ENCODE measurements around the gene TBC1D2. TPM values are rescaled to one million over a fixed set of nuclear protein-coding genes. Genes with fewer than 3 reads are reported as not detected.

The TBC1D2 gene
- total RNA-seq, 3 donors from 2014 or later (not counting 1 experiment from before 2014, with no cell fraction given), result 5.0 to 8.9 (median 7.0) TPM

DNA sequence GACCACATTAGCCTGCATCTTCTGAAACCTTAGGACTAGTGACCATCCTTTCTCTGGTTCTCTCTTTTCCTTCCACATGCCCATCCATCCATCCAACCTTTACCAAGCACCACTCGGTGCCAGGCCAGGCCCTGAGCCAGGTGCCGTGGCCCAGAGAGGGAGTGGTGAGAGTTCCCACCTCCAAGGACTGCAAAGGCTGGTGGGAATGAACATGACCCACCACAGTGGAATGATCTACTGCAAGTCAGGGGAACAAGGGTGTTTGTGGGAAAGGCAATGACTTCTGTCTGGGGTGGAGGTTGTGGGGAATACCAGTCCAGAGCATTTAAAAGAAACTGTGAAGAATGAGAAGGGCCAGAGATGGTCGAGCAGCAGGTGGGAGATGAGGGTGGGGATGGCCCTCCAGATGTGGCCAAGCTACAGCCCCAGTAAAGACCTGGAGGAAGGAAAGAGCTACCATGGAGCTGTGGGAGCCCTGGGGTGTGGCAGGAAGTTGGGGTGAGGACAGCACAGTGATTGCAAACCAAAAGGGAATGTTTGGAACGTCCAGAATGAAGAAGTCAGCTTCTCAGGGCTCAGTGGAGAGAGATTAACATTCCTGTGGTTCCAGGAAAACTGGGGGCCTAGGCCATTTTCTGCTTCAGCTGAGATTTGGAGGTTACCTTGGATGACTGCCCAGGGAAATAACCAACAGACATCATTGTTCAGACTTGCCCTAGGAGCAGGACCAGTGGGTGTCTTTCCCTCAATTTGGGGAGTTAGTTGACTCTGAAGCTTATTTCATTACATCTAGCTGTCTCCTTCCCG is 32.4 kb downstream of the TBC1D2 start:
- Mint-ChIP-seq H3K4me1 (peaks cover 0 to 6% of the 10 kb centered on the region in 2 donors), H3K36me3 (no peaks in the 10 kb centered on the region), H3K27me3 (ENCODE audit: low read depth in 2 of 2) (no peaks in the 10 kb centered on the region), H3K9me3 (no peaks in the 10 kb centered on the region), H3K27ac (peak overlapping the region in 1 of 2 donors; percentile 29), H3K4me3 (no peak overlapping the region)
- no peak for TF ChIP-seq CTCF (IDR thresholded peaks at IDR 0.05)
- H3K36me3 ChIP-seq (ENCODE audit: control insufficient read depth, insufficient read depth, low read length), result peaks cover 23% of the 10 kb centered on the region
- no peak overlapping the region for H3K27ac ChIP-seq (ENCODE audit: low read length)
- no peaks in the 10 kb centered on the region for H3K9me3 ChIP-seq (ENCODE audit: control insufficient read depth, insufficient read depth, low read length)
- intact Hi-C loops (cut with micrococcal nuclease), result no loop called here
- no peak for ATAC-seq
- no peaks in the 10 kb centered on the region for H3K27me3 ChIP-seq (ENCODE audit: control insufficient read depth, insufficient read depth, low read length)
- no peak overlapping the region for H3K4me3 ChIP-seq (ENCODE audit: low read length)
- WGBS (ENCODE audit: insufficient coverage), result 73% methylated on average over 5 of the region's 5 CpGs
- no peaks in the 10 kb centered on the region for H3K4me1 ChIP-seq (ENCODE audit: control insufficient read depth, insufficient read depth, low read length)
- no peak for DNase-seq

- no peak overlapping the region for H3K4me3 ChIP-seq (ENCODE audit: low read length)
- Mint-ChIP-seq H3K27ac (no peak overlapping the region), H3K4me3 (no peak overlapping the region), H3K4me1 (peaks cover 0 to 6% of the 10 kb centered on the region in 2 donors), H3K27me3 (ENCODE audit: low read depth in 2 of 2) (no peaks in the 10 kb centered on the region), H3K36me3 (no peaks in the 10 kb centered on the region), H3K9me3 (no peaks in the 10 kb centered on the region)
- 97% methylated on average over 21 of the region's 21 CpGs for WGBS (ENCODE audit: insufficient coverage)
- intact Hi-C loops (cut with micrococcal nuclease), result no loop called here
- H3K9me3 ChIP-seq (ENCODE audit: control insufficient read depth, insufficient read depth, low read length), result no peaks in the 10 kb centered on the region
- no peak for TF ChIP-seq CTCF (IDR thresholded peaks at IDR 0.05)
- no peaks in the 10 kb centered on the region for H3K4me1 ChIP-seq (ENCODE audit: control insufficient read depth, insufficient read depth, low read length)
- H3K27me3 ChIP-seq (ENCODE audit: control insufficient read depth, insufficient read depth, low read length), result no peaks in the 10 kb centered on the region
- no peak overlapping the region for H3K27ac ChIP-seq (ENCODE audit: low read length)
- ATAC-seq, result no peak
- peaks cover 19% of the 10 kb centered on the region for H3K36me3 ChIP-seq (ENCODE audit: control insufficient read depth, insufficient read depth, low read length)
- no peak for DNase-seq
These were observed 34.5 kb downstream of the TBC1D2 start for GRCh38 chr9:98220911-98221310.

DNA sequence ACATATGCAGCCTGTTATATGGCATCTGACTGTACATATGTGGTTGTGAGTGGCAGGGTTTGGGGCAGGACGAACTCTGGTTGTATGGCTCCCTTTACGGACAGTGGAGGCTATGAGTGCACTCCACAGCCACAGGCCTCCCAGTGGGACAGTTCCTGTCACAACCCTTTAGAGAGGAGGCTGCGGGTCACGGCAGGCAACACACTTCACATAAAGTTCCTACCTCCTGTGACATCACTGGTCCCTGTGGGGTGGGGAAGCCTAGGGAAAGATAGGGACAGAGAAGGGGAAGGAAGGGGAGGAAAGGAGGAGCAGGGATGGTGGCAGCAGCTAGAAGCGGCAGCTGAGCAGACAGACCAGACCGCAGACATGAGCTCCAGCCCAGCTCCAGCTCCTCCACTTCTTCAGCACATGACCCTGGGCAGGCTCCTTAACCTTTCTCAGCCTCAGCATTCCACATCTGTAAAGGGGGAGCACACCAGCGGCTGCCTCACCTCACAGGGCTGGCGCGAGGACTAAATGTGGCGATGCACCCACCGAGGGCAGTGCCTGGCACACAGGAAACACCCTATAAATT is 35.6 kb downstream of the TBC1D2 start:
- no peak overlapping the region for H3K27ac ChIP-seq (ENCODE audit: low read length)
- no peak overlapping the region for H3K27ac Mint-ChIP-seq
- no peaks in the 10 kb centered on the region for H3K36me3 Mint-ChIP-seq

More for the DNA sequence above, 35.6 kb downstream of the TBC1D2 start:
- WGBS (ENCODE audit: insufficient coverage), result 92% methylated on average over 9 of the region's 11 CpGs
- Histone ChIP-seq H3K4me3 (ENCODE audit: low read length) (no peak overlapping the region), H3K36me3 (ENCODE audit: control insufficient read depth, insufficient read depth, low read length) (peaks cover 14% of the 10 kb centered on the region), H3K27me3 (ENCODE audit: control insufficient read depth, insufficient read depth, low read length) (no peaks in the 10 kb centered on the region), H3K4me1 (ENCODE audit: control insufficient read depth, insufficient read depth, low read length) (no peaks in the 10 kb centered on the region), H3K9me3 (ENCODE audit: control insufficient read depth, insufficient read depth, low read length) (no peaks in the 10 kb centered on the region)
- no peaks in the 10 kb centered on the region for H3K9me3 Mint-ChIP-seq
- peaks cover 0 to 6% of the 10 kb centered on the region in 2 donors for H3K4me1 Mint-ChIP-seq
- no peak for TF ChIP-seq CTCF (IDR thresholded peaks at IDR 0.05)
- no peak for DNase-seq
- no peak overlapping the region for H3K4me3 Mint-ChIP-seq
- no peaks in the 10 kb centered on the region for H3K27me3 Mint-ChIP-seq (ENCODE audit: low read depth in 2 of 2)
- no peak for ATAC-seq
- intact Hi-C loops (cut with micrococcal nuclease), result no loop called here
